SK-N-SH (cell line): ENCODE results near the gene LTBP1. TPM values are rescaled to one million over a fixed set of nuclear protein-coding genes. Genes with fewer than 3 reads are reported as not detected.

Experiments used
- CTCF ChIA-PET: fragments of 300-600, 350-600 bp; formaldehyde crosslinking; extraction: SDS; loops from one replicate; lab custom pipeline; 2021; lab: Yijun Ruan, JAX
- POLR2A ChIA-PET: fragments of 350-600 bp; sonication (Branson Sonifier 250); formaldehyde crosslinking; extraction: SDS; loops from one replicate; lab custom pipeline; 2020; ENCODE audit warnings: antibody characterized with exemption, inconsistent platforms; lab: Yijun Ruan, JAX
- DNase-seq: peaks from one replicate; pipeline ENCODE4 v3.0.0; 2012
- H2AFZ ChIP-seq: fragments of 200-600 bp; sonication (generic); 2 replicates; pipeline ENCODE4 v1.8.1; 2016; ENCODE audit warnings: antibody characterized with exemption, mild to moderate bottlenecking, low read depth
- H3F3A ChIP-seq: fragments of 200-600 bp; sonication (generic); replicated peaks from 2 replicates; pipeline ENCODE3; 2016; ENCODE audit warnings: antibody characterized with exemption, mild to moderate bottlenecking; ENCODE audit not compliant: insufficient read depth
- H3K27ac ChIP-seq, 2 experiments: fragments of 200-500 bp in 1 of 2; fragments of 200-600 bp in 1 of 2; sonication (Bioruptor generic) in 1 of 2; sonication (generic), shearing (Covaris generic) in 1 of 2; 2 replicates each; pipeline versions ENCODE4 v1.5.1 to v1.6.1; 2014 to 2016; ENCODE audit warnings: low read depth in 2 of 2, inconsistent platforms in 1 of 2, low read length in 1 of 2, mild to moderate bottlenecking in 1 of 2, mixed read lengths in 1 of 2
- H3K27me3 ChIP-seq: fragments of 200-600 bp; sonication (generic), shearing (Covaris generic); 2 replicates; pipeline ENCODE4 v1.6.1; 2016; ENCODE audit warnings: mixed run types; ENCODE audit not compliant: insufficient read depth
- H3K36me3 ChIP-seq, 2 experiments: fragments of 200-500 bp in 1 of 2; fragments of 200-600 bp in 1 of 2; sonication (Bioruptor generic) in 1 of 2; sonication (generic) in 1 of 2; replicated peaks in 1 of 2; 2 replicates each; pipeline versions ENCODE3 to v1.5.1; 2014 to 2016; ENCODE audit warnings: low read length in 1 of 2, mild to moderate bottlenecking in 1 of 2; ENCODE audit not compliant: insufficient read depth in 2 of 2, control insufficient read depth in 1 of 2
- H3K4me1 ChIP-seq, 2 experiments: fragments of 200-500 bp in 1 of 2; fragments of 200-600 bp in 1 of 2; sonication (Bioruptor generic) in 1 of 2; sonication (generic), shearing (Covaris generic) in 1 of 2; 2 replicates each; pipeline versions ENCODE4 v1.5.1 to v1.6.1; 2014 to 2016; ENCODE audit warnings: low read depth in 1 of 2, low read length in 1 of 2, mixed run types in 1 of 2; ENCODE audit not compliant: insufficient read depth in 2 of 2, control insufficient read depth in 1 of 2
- H3K4me2 ChIP-seq: fragments of 200-600 bp; sonication (generic), shearing (Covaris generic); 2 replicates; pipeline ENCODE4 v1.6.1; 2017; ENCODE audit warnings: mixed run types
- H3K4me3 ChIP-seq, 2 experiments: fragments of 200-500 bp in 1 of 2; fragments of 200-600 bp in 1 of 2; sonication (Bioruptor generic) in 1 of 2; sonication (generic), shearing (Covaris generic) in 1 of 2; 2 replicates each; pipeline versions ENCODE4 v1.5.1 to v1.8.1; 2014 to 2016; ENCODE audit warnings: low read depth in 2 of 2, inconsistent platforms in 1 of 2, low read length in 1 of 2, mild to moderate bottlenecking in 1 of 2, mixed read lengths in 1 of 2, moderate library complexity in 1 of 2
- H3K79me2 ChIP-seq: fragments of 200-600 bp; sonication (generic); 2 replicates; pipeline ENCODE4 v1.8.1; 2017; ENCODE audit warnings: mild to moderate bottlenecking; ENCODE audit not compliant: insufficient read depth
- H3K9ac ChIP-seq: fragments of 200-600 bp; sonication (generic); 2 replicates; pipeline ENCODE4 v1.6.1; 2017; ENCODE audit warnings: mixed run types
- H3K9me2 ChIP-seq: fragments of 200-600 bp; sonication (generic); 2 replicates; pipeline ENCODE4 v1.6.1; 2017; ENCODE audit warnings: mixed run types
- H3K9me3 ChIP-seq: fragments of 200-600 bp; sonication (generic); 2 replicates; pipeline ENCODE4 v1.6.1; 2017; ENCODE audit warnings: mixed run types, mild to moderate bottlenecking, moderate library complexity
- H4K20me1 ChIP-seq: fragments of 200-600 bp; sonication (generic); 2 replicates; pipeline ENCODE4 v1.6.1; 2017; ENCODE audit warnings: mild to moderate bottlenecking, mixed run types; ENCODE audit not compliant: insufficient read depth
- FOSL2 ChIP-seq: IDR thresholded peaks from 2 replicates; pipeline ENCODE4 v1.4.0; 2012; ENCODE audit warnings: low read depth, mild to moderate bottlenecking, moderate library complexity, borderline replicate concordance
- FOXJ3 ChIP-seq: sonication (generic); formaldehyde crosslinking; IDR thresholded peaks from 2 replicates; pipeline ENCODE4 v1.5.1; 2020; ENCODE audit warnings: mild to moderate bottlenecking, missing genetic modification reagents
- MXI1 ChIP-seq: IDR thresholded peaks from 2 replicates; pipeline ENCODE4 v1.6.1; 2012; ENCODE audit warnings: mild to moderate bottlenecking, low read depth, low read length, improper control_type of control experiment
- POLR2AphosphoS5 ChIP-seq: IDR thresholded peaks from 2 replicates; pipeline ENCODE4 v1.6.1; 2012; ENCODE audit warnings: low read depth, low read length
- RAD21 ChIP-seq: IDR thresholded peaks from 2 replicates; pipeline ENCODE4 v1.6.1; 2012; ENCODE audit warnings: mild to moderate bottlenecking, low read length
- RCOR1 ChIP-seq: fragments of 150-350 bp; IDR thresholded peaks from 2 replicates; pipeline ENCODE4 v1.6.1; 2017; ENCODE audit warnings: antibody characterized with exemption, low read length
- RXRA ChIP-seq: IDR thresholded peaks from 2 replicates; pipeline ENCODE4 v1.4.0; 2012; ENCODE audit warnings: low read depth, mild to moderate bottlenecking, borderline replicate concordance
- SIN3A ChIP-seq: IDR thresholded peaks from 2 replicates; pipeline ENCODE4 v1.6.1; 2012; ENCODE audit warnings: low read depth, mild to moderate bottlenecking, low read length, moderate library complexity, borderline replicate concordance
- SMC3 ChIP-seq: IDR thresholded peaks from 2 replicates; pipeline ENCODE4 v1.6.1; 2012; ENCODE audit warnings: low read depth, low read length, improper control_type of control experiment
- TAF1 ChIP-seq: IDR thresholded peaks from 2 replicates; pipeline ENCODE4 v1.6.1; 2012; ENCODE audit warnings: low read depth, mild to moderate bottlenecking, low read length, moderate library complexity, borderline replicate concordance
- WGBS: methylation state at CpG from one replicate; pipeline ENCODE4 v1.1.6; 2017; ENCODE audit warnings: low lambda C conversion rate; 5-methylcytosine and 5-hydroxymethylcytosine counted together
- polyA plus RNA-seq, 3 experiments: library from polyadenylated mRNA; depleted of rRNA; stranded (reverse); fragments of >200 nt; gene quantifications; 2 replicates each; pipeline ENCODE4 v1.2.3, GENCODE V29; 2012
- TF ChIP-seq, protein P1 (sequence below): IDR thresholded peaks from 2 replicates; pipeline ENCODE4 v1.6.1; 2012; ENCODE audit warnings: mild to moderate bottlenecking, low read depth, low read length, moderate library complexity
- TF ChIP-seq, protein P2 (sequence below): fragments of 200-600 bp; sonication (generic); IDR thresholded peaks from 2 replicates; pipeline ENCODE4 v1.6.1; 2017; ENCODE audit warnings: antibody characterized with exemption, mild to moderate bottlenecking, moderate library complexity
- TF ChIP-seq, protein P3 (sequence below): IDR thresholded peaks from 2 replicates; pipeline ENCODE4; 2012

The LTBP1 gene, protein sequence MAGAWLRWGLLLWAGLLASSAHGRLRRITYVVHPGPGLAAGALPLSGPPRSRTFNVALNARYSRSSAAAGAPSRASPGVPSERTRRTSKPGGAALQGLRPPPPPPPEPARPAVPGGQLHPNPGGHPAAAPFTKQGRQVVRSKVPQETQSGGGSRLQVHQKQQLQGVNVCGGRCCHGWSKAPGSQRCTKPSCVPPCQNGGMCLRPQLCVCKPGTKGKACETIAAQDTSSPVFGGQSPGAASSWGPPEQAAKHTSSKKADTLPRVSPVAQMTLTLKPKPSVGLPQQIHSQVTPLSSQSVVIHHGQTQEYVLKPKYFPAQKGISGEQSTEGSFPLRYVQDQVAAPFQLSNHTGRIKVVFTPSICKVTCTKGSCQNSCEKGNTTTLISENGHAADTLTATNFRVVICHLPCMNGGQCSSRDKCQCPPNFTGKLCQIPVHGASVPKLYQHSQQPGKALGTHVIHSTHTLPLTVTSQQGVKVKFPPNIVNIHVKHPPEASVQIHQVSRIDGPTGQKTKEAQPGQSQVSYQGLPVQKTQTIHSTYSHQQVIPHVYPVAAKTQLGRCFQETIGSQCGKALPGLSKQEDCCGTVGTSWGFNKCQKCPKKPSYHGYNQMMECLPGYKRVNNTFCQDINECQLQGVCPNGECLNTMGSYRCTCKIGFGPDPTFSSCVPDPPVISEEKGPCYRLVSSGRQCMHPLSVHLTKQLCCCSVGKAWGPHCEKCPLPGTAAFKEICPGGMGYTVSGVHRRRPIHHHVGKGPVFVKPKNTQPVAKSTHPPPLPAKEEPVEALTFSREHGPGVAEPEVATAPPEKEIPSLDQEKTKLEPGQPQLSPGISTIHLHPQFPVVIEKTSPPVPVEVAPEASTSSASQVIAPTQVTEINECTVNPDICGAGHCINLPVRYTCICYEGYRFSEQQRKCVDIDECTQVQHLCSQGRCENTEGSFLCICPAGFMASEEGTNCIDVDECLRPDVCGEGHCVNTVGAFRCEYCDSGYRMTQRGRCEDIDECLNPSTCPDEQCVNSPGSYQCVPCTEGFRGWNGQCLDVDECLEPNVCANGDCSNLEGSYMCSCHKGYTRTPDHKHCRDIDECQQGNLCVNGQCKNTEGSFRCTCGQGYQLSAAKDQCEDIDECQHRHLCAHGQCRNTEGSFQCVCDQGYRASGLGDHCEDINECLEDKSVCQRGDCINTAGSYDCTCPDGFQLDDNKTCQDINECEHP (N-terminal part only)
- polyA plus RNA-seq (2012; rRNA removed), result 467 and 564 TPM in 2 replicates
- polyA plus RNA-seq (2012; cell fraction: cytosol; rRNA removed), result 524 and 527 TPM in 2 replicates
- 314 and 521 TPM in 2 replicates for polyA plus RNA-seq (2012; cell fraction: nucleus; rRNA removed)

DNA sequence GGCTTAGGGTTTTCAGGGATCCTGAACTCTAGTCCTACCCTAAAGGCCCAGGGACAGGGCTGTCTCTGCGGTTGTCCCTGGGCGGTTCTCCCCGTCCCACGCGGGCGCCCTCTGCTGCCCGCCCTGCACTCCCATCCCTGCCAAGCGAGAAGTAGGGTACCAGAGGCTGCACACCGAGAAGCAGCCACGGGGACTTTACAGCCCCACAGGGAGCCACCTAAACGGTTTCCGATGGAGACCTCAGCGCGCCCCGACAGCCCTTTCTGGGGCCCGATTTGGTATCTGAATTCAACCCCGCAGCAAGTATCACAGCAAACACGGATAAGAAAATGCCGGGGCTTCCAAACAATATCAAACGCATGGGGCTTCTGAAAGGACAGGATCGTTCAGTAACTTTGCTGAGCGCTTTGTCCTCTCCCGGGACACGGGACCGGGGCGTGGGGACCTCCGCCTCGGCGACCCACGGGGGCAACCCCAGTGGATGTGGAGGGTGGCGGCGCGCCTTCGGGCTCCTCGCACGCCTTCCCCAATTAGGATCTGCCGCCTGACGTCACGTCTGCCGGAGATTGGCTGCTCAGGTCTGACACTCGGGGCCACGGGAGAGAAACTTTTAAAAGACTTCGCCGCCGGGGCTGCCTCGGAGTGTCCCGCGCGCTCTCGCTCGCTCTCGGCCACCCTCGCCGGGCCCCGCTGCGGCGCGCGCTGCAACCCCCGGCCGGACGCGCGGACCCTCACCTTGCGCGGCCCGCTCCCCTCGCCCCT is at the start of gene LTBP1:
Gene LTBP1, plus strand, starts transcription at position 640 of the 762 bp plus-strand sequence. CDS start 372 bp downstream, outside the sequence.
- H3K4me1 ChIP-seq, result peaks cover 0 to 6% of the 10 kb centered on the region in 2 experiments; a peak in 1 of 4 replicates
- peak within 1 kb of the TSS; percentile 97 for H3K4me2 ChIP-seq
- DNase-seq, result peak; percentile 82
- peak within 1 kb of the TSS; percentile 75 to 82 for H3K4me3 ChIP-seq
- H4K20me1 ChIP-seq, result no peaks in the 10 kb centered on the region
- H3K9me3 ChIP-seq, result no peaks in the 10 kb centered on the region
- H3K79me2 ChIP-seq, result no peaks in the 10 kb centered on the region
- H3K27ac ChIP-seq, result peak within 1 kb of the TSS in 1 of 2 experiments; percentile 43; a peak in 2 of 4 replicates
- CTCF ChIA-PET, result interaction anchor here (0.7 to 2.3 kb wide), 2 partner anchors 88 to 432 kb away, joined by 3 to 5 read pairs; no protein-coding TSS in a partner anchor
- peak within 1 kb of the TSS; percentile 79 for H2AFZ ChIP-seq
- peak; percentile 82 for TF ChIP-seq SMC3
- 0 out of 2 replicates have a peak, but pooled peaks have one; percentile 26 for TF ChIP-seq MXI1
- 0 out of 2 replicates have a peak, but pooled peaks have one; percentile 18 for TF ChIP-seq RCOR1
- TF ChIP-seq RAD21, result peak; percentile 70
- peak; percentile 36; the same call in 1 of the 2 replicates for TF ChIP-seq SIN3A
- no peak for TF ChIP-seq FOXJ3 (CRISPR knock-in tag)
- TF ChIP-seq, protein P1, sequence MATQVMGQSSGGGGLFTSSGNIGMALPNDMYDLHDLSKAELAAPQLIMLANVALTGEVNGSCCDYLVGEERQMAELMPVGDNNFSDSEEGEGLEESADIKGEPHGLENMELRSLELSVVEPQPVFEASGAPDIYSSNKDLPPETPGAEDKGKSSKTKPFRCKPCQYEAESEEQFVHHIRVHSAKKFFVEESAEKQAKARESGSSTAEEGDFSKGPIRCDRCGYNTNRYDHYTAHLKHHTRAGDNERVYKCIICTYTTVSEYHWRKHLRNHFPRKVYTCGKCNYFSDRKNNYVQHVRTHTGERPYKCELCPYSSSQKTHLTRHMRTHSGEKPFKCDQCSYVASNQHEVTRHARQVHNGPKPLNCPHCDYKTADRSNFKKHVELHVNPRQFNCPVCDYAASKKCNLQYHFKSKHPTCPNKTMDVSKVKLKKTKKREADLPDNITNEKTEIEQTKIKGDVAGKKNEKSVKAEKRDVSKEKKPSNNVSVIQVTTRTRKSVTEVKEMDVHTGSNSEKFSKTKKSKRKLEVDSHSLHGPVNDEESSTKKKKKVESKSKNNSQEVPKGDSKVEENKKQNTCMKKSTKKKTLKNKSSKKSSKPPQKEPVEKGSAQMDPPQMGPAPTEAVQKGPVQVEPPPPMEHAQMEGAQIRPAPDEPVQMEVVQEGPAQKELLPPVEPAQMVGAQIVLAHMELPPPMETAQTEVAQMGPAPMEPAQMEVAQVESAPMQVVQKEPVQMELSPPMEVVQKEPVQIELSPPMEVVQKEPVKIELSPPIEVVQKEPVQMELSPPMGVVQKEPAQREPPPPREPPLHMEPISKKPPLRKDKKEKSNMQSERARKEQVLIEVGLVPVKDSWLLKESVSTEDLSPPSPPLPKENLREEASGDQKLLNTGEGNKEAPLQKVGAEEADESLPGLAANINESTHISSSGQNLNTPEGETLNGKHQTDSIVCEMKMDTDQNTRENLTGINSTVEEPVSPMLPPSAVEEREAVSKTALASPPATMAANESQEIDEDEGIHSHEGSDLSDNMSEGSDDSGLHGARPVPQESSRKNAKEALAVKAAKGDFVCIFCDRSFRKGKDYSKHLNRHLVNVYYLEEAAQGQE, result 0 out of 2 replicates have a peak, but pooled peaks have one; percentile 19
- no peak for TF ChIP-seq RXRA
- peak; percentile 46 for TF ChIP-seq TAF1
- TF ChIP-seq POLR2AphosphoS5, result peak; percentile 5; the same call in 1 of the 2 replicates
- no peak for TF ChIP-seq FOSL2
- TF ChIP-seq, protein P2, sequence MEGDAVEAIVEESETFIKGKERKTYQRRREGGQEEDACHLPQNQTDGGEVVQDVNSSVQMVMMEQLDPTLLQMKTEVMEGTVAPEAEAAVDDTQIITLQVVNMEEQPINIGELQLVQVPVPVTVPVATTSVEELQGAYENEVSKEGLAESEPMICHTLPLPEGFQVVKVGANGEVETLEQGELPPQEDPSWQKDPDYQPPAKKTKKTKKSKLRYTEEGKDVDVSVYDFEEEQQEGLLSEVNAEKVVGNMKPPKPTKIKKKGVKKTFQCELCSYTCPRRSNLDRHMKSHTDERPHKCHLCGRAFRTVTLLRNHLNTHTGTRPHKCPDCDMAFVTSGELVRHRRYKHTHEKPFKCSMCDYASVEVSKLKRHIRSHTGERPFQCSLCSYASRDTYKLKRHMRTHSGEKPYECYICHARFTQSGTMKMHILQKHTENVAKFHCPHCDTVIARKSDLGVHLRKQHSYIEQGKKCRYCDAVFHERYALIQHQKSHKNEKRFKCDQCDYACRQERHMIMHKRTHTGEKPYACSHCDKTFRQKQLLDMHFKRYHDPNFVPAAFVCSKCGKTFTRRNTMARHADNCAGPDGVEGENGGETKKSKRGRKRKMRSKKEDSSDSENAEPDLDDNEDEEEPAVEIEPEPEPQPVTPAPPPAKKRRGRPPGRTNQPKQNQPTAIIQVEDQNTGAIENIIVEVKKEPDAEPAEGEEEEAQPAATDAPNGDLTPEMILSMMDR, result peak; percentile 94
- TF ChIP-seq, protein P3, sequence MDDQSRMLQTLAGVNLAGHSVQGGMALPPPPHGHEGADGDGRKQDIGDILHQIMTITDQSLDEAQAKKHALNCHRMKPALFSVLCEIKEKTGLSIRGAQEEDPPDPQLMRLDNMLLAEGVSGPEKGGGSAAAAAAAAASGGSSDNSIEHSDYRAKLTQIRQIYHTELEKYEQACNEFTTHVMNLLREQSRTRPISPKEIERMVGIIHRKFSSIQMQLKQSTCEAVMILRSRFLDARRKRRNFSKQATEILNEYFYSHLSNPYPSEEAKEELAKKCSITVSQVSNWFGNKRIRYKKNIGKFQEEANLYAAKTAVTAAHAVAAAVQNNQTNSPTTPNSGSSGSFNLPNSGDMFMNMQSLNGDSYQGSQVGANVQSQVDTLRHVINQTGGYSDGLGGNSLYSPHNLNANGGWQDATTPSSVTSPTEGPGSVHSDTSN, result peak; percentile 66
- H3F3A ChIP-seq, result peaks cover 3% of the 10 kb centered on the region
- 5% methylated on average over 52 of the region's 68 CpGs for WGBS
- H3K9ac ChIP-seq, result peak within 1 kb of the TSS; percentile 65
- no peaks in the 10 kb centered on the region for H3K27me3 ChIP-seq
- no peaks in the 10 kb centered on the region for H3K36me3 ChIP-seq
- POLR2A ChIA-PET, result no interaction called here
- H3K9me2 ChIP-seq, result no peaks in the 10 kb centered on the region
